NCI-H510A (cell line): ENCODE data around the gene PITPNM2.

Experiments
- DNase-seq: peaks from one replicate; lab custom pipeline; 2025; lab: John Stamatoyannopoulos, UW

PITPNM2 gene

DNA sequence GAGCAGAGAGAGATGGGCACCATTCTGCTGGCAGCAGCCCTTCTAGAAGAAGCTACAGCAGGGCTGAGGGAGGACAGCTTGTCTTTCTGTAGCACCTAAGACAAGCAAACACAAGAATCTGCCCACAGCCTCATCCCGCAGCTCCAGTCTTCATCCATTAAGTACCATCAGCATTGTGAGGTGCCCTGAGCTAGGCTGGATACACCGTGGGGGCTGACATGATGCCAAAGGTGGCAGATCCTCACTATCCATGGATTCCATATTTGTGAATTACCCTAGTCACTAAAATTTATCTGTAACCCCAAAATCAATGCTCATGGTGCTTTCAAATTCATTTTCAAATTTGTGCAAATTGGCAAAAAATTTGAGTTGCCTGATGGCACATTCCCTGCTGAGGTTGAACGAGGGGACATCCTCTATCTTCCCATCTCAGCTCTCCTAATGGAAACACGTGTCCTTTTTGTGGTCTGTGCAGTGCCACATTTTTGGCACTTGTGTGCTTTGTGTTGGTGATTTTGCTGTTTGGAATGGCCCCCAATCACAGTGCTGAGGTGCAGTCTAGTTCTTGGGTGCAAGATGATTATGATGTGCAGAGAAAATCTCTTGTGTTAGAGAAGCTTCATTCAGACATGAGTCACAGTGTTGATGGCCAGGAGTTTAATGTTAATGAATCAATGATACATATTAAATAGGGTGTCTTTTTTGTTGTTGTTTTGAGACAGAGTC lies 7.0 kb downstream of the PITPNM2 start:
- no peak for DNase-seq

DNA sequence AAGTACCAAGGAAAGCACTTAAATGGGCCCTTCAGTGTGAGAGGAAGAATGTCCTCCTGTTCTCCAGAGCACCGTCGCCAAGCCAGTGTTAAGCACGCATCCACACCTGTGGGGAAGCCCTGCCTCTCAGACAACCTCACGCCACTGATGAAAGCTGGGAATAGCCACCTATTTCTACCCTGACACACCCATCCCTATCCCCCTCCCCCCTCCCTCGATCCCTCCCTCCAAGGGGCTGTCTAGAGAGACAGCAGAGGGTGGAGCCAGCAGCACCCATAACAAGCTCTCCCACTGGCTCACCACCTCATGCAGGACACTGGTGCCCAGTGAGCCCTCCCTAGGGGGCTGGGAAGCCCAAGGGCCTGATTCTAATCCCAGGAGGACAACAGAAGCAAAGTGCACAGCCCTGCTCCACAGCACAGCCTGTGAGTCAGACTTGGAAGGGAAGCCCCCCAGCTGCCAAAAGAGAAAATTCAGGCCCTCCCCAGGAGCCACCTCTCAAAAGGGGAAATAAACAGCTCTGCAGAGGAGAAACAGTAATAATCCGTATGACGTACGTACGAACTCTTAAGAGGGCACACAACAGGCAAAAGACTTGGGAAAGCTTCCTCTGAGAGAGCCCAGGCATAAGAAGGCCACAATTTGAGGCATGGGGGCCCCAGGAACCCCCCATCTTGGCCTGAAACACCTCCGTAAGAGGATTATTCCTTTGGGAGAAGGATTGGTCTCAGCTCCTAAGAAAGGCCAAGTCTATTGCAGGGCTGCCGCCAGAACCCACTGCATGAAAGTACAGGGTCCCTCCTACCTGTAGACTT lies 7.8 kb downstream of the PITPNM2 start:
- DNase-seq = peak; percentile 88

DNA sequence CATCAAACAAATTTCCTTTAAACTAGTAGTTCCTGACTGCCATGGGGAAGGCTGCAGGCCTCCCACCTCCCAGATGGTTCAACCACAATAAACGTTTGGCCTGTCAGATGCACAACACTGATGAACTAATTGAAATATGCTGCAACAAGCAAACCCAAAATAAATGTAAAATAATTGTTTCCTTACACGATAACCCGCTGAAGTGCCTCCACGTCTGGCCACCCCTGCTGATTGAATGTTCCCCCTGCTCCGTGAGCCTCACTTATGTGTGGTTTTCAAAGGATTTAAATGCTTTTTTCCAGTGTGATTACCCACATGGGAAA lies 8.4 kb downstream of the PITPNM2 start:
- DNase-seq = no peak

DNA sequence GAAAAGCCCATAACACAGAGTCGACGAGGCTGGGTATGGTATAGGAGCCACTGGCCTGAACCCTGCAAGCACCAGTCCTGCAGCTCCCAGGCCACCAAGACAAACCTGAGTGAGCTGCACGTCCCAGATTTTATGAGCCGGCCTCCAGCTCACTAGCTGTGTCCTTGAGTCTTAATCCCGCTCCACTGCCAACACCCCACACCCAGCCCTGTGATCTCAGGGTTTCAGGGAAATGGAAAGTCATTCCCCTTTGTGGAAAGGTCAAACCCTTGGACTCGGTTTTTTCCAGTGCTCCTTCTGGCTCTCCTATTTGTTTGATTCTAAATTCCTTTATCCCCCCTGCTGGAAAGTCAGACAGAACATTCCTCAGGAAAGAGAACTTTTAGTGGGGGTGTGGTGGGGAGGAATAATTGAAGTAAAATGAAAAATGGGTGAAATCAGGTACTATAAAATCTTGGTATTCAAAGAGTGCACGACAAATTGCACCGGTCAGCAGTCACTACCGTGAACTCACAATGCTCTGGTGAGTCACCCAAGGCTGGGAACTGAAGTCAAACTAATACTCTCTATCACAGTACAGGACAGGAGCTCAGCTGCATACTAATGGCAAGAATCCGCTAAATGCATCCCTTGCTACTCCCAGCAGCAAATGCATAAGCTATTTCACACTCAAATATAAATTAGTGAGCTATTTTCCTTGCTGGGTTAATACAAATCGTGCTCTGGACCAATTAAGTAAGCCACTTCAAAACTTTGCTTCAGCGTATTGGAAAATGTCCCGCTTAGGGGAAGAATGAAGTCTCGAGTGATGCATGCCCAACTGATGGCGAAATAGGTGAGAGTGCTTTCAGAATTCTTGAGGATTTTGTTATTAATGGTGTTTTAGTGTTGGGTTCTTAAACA lies 9.0 kb downstream of the PITPNM2 start:
- no peak for DNase-seq

DNA sequence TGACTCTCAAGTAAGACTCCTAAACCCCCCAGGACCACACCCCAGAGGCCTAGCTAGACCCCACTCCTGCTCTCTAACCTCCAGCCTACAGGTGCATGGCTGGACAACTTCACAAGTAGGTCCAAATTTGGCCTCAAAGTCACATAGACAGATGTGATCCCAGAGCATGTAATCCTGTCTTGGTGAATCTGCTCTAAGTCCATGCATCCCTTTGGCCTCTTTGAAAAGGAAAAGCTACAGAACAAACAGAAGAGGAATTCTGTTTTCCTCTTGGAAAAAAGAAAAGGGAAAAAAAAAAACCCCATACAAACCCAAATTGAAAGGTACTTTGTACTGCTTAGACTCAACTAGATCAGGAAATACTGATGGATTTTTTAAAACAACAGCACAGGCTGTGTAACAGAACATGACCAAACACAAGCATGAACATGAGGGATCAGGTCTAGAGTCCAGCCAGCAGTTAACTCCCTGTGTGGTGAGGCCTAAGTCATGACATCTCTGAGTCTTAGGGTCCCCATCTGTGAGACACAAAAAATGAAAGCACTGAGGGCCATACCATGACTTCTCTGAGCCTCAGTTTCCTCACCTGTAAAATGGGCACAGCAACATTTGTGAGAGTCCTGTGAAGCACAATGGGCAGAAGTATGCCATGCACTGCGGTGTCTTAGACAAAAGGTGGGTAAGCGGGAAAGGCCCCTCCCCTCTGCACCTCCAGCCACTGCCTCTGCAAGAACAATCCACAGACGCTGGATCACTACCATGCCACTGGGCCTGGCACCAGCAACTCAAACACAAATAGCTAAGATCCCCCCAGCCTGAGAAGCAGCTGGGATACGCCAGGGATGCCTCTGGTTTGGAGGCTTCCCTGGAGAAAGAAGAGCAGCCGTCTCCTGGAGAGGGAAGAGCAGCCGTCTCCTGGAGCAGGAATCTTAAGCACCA lies 9.9 kb downstream of the PITPNM2 start:
- DNase-seq = no peak

DNA sequence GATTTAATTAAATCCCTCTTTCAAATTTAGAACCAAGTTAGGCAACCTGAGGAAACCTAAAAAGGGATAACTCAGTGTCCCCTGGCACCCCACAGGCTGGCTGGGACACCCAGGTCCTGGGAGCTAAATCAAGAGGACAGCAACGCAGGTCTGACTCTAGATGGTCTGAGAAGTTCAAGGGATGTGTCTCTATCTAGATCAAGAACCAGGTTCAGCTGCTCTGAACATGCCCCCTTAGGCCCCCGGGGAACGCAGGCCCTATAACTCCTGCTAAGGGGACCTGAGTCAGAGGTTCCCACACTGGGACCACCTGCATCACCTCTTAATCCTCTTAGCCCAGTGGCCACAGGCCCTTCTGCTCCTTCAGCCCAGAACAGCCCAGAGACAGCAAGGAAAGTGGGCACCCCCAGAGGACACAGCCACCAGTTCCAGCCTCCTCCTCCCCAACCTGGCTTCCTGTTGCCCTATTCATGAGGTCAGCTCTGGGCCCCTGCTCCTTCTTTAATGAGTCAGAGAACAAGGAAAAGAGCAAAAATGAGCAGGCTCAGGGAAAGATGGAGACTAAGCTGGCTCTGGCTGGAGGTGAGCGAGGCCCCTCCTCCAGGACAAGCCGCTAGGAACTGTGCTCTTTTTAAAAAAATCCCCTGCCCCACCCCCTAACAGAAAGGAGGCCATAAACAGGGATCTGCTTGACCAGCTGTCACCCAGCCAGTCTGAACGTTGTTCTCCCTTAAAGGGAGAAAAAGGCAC lies 10.8 kb downstream of the PITPNM2 start:
- no peak for DNase-seq

DNA sequence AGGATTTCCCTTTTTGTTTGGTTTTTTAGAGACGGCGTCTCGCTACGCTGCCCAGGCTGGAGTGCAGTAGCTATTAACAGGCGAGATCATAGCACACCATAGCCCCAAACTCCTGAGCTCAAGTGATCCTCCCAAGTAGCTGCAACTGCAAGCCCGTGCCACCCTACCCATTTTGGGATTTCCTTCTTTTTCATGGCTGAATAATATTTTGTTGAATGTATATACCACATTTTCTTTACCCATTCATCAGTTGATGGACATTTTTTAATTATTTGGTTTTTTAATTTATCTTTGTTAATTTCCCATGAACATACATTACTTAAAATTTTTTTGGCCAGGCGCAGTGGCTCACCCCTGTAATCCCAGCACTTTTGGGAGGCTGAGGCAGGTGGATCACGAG lies 15.2 kb downstream of the PITPNM2 start:
- DNase-seq = no peak

DNA sequence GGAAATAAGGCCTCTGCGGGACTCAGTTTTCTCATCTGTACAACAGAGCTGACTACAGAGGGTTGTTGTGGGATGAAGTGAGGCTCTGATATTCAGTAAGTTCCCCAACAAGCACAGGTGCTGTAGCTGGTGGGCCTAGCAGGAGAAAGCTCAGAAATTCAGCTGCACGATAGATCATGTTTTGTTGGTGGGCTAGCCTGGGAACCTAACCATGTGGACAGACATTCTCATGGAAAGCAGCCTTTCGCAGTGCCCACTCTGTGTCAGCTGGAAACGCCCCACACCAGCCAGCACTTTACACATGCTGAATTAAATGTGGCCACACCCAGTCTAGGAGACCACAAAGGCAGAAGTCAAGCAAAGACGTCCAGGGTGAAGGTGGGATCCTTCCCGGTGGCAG lies 16.1 kb downstream of the PITPNM2 start:
- no peak for DNase-seq

DNA sequence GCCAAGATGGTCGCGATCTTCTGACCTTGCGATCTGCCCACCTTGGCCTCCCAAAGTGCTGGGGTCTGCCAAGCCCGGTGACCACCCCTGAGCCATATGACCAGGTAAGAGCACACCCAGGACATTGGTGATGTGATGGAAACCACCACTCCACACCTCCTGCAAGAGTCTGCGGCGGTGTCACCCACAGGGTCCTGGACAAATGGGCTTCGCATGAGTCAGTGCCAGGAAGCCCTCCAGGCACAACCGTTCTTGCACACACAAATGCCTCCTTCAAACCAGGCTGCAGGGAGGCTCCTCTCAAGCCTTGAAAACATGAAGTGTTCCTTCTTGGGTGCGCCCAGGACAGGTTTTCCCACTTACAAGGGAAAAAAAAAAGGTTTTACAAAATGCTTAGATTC lies 16.6 kb downstream of the PITPNM2 start:
- DNase-seq = no peak

DNA sequence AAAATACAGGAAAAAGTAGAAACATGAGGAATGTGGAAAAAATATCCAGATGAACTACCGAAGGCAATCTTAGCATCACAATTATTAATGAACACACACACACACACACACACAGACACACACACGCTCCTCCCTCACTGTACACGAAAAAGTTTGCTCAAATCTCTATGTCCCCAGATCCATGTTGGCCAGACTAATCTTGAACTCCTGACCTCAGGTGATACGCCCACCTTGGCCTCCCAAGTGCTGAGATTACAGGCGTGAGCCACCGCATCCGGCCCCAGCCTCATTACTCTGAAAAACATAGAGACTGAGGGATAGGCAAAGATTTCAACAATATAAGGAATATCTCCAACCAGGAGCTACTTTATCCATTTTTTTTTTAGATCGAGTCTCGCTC lies 17.2 kb downstream of the PITPNM2 start:
- DNase-seq = no peak

DNA sequence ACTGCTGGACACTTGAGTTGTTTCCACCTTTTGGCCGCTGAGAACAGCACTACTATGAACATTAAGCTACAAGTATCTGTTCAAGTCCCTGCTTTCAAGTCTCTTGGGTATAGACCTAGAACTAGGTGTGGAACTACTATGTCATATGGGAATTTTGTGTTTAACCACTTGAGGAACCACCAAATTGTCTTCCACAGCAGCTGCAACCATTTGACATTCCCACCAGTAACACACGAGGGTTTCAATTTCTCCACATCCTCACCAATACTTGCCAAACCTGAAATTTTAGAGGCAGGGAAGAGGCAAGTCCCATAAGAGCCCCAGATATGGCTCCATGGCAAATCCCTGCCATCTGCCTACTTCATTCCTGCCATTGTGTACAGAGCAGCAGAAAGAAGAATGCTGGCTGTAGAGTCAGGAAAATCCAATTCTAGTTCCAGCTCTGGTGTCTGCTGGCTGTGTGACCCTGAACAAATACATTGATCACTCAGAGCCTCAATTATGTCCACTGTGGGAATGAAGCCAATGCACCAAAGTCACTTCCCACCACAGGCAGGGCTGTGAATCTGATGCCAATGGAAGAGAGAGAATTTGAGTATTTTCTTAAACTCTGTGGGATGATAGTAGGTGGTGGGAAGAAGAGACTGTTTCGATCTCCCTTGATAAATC lies 17.8 kb downstream of the PITPNM2 start:
- DNase-seq = peak; percentile 54

DNA sequence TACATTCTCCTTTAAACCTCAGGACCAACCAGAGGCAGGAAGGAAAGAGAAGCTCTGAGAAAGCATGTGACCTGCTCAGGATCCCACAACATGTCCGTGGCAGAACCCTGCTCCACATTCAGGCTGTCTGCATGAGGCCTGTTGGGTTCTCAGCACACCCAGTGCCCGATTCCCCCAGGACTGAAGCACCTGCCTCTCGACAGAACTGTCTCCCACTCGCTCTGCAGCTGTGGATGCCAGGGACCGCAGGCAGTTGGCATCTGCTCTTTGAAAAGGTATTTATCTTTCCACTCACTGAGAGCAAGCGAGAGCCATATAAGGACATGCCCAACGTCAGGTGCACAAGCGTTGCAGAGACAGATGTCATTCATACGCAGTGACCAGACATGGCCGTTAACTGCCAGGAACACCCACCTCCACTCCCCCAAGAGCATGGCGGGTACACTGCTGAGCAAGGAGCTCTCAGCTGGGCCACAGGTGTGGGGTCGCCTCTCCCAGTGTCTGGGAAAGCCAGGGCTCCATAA lies 18.9 kb downstream of the PITPNM2 start:
- DNase-seq = peak; percentile 97

DNA sequence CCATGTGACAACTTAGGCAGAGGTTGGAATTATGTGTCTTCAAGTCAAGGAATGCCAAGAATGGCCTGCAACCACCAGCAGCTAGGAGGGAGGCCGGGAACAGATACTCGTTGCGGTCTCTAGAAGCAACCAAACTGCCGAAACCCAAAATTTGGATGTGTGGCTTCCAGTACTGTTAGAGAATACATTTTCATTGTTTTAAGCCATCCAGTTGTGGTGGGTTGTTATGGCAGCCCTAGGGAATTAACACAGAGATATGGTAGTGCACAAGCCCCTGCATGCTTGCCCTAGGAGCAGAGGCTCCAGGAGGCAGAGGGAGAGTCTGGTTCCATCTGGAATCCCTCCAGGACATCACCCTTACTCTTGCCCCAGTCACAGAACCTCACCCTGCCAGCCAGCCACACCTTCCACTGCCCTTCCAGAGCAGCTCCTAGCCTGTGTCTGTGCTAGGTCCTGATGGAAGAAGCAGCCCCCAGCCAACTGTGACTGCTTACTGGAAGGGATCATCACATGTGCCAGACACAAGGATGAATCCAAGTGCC lies 19.5 kb downstream of the PITPNM2 start:
- peak; percentile 81 for DNase-seq

DNA sequence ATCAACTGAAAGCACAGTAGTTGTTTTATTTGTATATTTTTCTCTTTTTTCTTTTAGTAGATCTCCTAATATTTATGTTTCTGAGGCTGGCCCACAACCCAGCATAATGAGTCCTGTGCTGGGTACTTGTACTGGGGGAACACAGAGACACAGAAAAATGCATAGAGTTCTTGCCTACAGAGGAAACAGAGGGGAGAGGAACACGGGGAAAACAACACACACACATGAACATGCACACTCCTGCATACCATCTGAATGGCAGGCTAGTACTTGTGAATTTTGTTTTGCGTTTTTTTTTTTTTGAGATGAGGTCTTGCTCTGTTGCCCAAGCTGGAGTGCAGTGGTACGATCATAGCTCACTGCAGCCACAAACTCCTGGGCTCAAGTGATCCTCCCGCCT lies 21.3 kb downstream of the PITPNM2 start:
- no peak for DNase-seq

DNA sequence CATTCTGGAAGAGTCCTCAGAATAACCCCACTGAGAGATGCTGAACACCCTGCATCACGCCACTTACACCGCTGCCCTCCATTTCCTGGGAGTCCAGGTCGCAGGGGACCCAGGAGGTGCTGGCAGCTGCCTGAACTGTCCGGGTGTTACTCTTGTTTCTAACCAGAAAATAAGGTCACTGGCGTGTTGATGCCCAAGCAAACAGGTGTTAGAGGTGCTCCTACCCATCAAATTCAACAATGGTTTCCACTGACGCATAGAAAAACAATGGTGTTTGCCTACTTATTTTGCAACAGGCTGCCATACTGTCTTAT lies 23.8 kb downstream of the PITPNM2 start:
- no peak for DNase-seq

DNA sequence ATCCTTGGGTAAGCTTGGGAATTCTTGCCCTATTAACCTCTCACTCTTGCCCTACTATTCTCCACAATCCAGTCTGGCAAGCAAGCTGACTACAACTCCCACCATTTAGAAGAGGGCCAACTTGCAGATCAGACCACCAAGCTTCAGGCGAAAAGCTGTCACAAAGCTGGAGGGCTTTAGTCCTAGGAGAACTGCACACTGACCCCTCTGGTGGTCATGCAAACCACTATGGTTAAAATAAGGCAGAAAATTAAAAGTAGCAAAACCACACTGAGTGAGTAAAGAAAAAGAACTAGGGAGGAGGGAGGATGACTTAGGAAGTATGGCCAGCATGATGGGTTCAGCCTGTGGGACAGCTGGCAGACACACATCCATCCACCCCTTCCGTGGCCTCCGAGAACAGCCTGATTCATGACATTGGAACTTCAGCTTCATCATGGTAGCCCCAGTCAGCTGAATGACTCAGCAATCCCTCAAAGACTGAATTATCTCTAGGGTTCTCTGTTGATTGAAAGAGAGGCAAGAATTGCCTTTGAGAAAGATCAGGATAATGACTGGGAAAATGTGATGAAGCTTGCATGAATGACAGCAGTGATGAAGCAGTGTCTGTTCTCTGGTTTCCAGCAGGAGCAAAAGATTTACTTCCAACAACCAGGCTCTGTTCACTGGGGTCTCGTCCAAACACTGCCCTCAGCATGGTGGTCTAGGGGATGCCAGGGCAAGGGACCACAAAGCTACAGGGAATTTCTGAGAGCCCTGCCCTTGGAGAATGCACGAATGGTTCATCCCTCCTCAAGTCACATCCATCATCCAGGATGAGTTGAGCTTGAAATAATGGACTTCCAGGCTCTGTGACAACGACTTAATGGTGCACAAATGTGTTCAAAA lies 24.4 kb downstream of the PITPNM2 start:
- DNase-seq = no peak

DNA sequence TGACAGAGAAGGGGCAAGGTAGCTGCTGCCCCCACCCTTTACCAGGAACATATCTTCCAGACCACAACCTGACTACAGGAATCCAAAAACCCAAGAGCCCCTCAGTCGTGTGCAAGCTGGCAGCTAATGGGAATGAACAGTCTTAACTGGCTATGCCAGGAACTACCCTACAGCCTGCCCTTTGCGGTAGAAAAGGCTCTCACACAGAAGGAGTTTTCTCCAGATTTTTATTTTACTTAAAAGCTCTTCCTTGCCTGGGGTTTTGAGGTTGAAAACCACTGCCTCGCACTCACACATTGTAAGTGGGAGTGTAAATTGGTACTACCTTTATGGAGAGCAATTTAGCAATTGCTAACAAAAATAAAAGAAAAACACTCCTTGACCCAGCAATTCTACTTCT lies 28.3 kb downstream of the PITPNM2 start:
- DNase-seq = no peak

DNA sequence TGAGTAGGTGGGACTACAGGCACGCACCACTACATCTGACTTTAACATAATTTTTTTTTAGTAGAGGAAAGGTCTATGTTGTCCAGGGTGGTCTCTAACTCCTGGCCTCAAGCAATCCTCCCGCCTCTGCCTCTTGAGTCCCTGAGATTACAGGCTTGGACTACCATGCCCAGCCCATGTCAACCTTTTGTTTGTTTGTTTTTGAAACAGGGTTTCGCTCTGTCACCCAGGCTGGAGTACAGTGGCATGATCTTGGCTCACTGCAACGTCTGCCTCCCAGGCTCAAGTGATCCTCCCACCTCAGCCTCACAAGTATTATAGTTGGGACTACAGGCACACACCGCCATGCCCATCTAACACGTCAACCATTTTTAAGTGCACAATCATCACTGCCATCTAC lies 29.2 kb downstream of the PITPNM2 start:
- DNase-seq = no peak
